Activated T-cell treated with anti-CD3 and anti-CD28 coated beads for 48 hours (primary cell): ENCODE data around the gene CNNM2.
"Not testable (repeated sequence)": the region's sequence is repeated elsewhere in the genome, so short reads cannot be mapped to it uniquely, and the experiment has no call there.

Source experiments
- DNase-seq: peaks from one replicate; pipeline ENCODE4 v3.0.0-alpha.2; 2020; ENCODE audit warnings: low read depth

The CNNM2 gene

DNA sequence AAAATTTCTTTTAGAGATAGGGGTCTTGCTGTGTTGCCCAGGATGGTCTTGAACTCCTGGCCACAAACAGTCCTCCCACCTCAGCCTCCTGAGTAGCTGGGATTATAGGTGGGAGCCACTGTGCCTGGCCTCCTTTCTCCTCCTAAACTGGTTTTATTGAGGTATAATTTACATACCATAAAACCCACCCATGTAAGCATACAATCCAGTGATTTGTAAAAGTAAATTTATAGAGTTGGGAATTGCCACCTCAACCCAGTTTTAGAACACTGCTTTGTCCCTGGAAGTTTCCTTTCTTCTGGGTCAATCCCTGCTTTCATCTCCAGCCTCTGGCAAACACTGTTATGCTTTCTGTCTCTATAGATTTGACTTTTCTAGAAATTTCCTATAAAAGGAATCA is 49.0 kb downstream of the CNNM2 start:
- DNase-seq = no peak

DNA sequence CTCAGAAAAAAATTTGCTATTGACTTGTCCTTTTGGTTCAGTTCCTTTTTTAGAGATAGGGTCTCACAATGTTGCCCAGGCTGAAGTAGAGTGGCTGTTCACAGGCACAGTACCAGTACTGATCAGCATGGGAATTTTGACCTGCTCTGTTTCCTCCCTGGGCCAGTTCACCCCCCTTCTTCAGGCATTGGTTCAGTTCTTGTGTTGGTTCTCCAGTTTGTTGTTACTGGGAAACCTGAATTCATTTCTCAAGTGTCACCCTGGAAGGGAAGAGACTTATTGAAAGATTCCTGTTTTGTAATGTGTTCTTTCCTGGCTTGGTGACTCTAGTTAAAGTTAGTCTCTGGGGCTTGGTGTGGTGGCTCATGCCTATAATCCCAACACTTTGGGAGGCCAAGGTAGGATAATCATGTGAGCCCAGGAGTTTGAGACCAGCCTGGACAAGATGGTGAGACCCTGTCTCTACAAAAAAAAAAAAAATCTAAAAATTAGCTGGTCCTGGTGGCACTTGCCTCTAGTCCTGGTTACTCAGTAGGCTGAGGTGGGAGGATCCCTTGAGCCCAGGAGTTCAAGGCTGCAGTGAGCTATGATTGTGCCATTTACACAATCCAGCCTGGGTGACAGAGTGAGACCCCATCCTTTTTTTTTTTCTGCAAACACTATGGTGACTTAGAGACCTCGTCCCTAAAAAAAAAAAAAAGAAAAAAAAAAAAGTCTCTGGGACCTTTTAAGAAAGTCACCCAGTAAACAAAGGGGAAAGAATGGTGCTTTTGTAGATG is 52.7 kb downstream of the CNNM2 start:
- DNase-seq = no peak

DNA sequence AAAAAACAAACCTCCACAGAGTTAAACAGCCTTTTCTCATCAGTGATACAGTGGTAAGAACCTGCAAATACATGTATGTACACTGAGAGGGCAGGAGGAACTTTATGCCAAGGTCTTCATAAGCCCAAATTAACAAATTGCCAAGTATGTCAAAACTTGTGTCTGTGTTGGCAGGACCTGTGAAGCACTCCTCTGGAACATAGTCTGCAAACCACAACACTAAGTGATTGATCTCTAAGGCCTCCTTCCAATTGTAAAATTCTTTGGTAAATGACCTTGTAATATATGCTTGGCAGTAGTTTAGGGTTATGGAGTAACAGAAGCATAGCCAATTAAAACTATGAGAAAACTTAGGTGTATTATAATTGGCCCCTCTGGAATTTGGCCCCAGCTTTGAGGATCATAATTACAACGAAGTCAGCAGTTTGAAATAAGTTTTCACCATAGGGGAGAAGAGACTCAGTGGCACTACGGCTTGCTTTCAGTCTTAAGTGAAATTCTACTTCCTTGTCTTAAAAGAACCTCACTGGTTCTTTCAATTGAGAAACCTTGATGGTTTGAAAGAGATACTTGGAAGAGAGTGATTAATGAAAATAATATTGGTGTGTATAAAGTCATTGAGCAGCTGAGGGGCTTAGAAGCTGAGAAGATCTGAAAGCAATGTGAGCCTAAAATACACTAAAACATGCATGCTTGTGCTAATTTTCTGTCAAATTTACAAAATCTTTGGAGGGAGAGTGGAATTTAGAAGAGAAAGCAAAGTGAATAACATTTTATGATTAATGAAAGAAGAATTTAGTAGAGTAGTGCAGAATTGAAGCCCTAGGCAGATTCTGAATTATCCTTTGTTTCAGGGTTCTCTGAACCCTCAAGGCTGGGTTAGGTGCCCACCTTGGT is 57.6 kb downstream of the CNNM2 start:
- no peak for DNase-seq

DNA sequence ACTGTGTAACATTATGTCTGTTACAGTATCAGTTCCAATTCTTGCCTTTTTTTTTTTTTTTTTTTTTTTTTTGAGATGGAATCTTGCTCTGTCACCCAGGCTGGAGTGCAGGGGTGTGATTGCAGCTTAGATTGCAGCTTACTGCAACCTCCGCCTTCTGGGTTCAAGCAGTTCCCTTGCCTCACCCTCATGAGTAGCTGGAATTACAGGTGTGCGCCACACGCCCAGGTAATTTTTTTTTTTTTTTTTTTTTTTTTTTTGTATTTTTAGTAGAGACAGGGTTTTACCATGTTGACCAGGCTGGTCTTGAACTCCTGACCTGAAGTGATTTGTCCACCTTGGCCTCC is 58.3 kb downstream of the CNNM2 start:
- DNase-seq = not testable (repeated sequence)

- DNase-seq = no peak
Measured at GRCh38 chr10:102982296-102982695, 64.2 kb downstream of the CNNM2 start.

- no peak for DNase-seq
Measured at GRCh38 chr10:102984086-102984485, 66.0 kb downstream of the CNNM2 start.

GRCh38 chr10:102985811-102986210 is 67.7 kb downstream of the CNNM2 start:
- DNase-seq = no peak

- no peak for DNase-seq
Measured at GRCh38 chr10:102988404-102989314, 70.6 kb downstream of the CNNM2 start.

DNA sequence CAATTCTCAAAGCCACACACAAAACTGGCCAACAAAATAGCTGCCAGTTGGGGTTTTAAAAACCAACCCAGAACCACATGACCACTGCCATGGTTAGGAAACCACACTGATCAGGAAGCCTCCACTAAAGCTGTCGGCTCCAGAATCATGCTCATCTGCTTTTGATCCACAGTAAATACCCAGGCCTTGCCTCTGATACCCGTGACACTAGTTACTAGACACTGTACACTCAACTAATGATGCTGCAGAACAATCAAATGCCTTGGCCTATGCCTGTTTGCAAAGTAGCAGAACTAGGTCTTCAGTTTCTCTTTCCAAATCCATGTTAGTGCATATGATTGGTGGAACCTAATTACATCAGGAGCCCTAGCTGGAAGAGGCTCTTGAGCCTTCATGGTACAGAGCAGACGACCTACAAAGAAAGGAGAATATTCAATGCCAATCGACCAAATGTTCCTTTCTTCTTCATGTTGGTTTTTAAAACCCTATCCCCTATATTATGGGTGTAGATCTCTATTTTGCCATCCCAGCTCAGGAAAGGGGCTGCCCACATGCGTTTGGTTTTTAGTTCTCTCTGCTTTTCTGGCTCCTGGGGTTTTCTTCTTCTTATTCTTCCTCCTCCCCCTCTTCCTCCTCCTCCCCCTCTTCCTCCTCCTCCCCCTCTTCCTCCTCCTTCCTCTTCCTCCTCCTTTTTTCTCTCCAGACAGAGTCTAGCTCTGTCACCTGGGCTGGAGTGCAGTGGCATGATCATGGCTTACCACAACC is 76.6 kb downstream of the CNNM2 start:
- DNase-seq = no peak

DNA sequence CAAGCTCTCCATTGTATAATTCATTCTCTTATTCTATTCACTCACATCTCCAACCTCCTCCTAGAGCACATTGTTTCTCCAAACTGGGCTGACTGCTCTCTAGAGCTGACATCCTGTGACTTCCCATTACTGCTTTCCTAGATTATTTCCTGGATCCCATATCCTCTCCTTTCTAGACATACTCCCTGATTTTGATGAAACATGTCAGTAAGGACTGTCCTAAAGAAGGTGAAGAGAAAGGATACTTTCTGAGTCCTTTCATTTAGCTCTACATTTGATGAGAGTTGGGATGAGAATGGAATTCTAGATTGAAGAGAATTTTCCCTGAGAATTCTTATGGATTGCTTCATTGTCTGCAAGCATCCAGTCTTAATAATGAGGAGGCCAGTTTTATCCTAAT is 78.8 kb downstream of the CNNM2 start:
- DNase-seq = no peak

GRCh38 chr10:102997998-102998397 is 79.9 kb downstream of the CNNM2 start:
- DNase-seq = no peak

- DNase-seq = no peak
Measured at GRCh38 chr10:102998399-102998907, 80.4 kb downstream of the CNNM2 start.

DNA sequence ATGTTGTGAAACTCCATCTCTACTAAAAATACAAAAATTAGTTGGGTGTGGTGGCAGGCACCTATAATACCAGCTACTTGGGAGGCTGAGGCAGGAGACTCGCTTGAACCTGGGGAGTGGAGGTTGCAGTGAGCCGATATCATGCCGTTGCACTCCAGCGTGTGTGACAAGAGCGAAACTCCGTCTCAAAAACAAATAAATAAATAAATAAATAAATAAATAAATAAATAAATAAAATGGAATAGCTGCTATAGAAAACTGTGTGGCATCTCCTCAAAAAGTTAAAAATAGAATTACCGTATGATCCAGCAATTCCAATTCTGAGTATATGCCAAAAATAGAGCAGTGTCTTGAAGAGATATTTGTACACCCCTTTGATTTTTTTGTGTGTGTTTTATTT is 82.0 kb downstream of the CNNM2 start:
- not testable (repeated sequence) for DNase-seq

GRCh38 chr10:103007017-103007416 is 88.9 kb downstream of the CNNM2 start:
- DNase-seq = no peak

DNA sequence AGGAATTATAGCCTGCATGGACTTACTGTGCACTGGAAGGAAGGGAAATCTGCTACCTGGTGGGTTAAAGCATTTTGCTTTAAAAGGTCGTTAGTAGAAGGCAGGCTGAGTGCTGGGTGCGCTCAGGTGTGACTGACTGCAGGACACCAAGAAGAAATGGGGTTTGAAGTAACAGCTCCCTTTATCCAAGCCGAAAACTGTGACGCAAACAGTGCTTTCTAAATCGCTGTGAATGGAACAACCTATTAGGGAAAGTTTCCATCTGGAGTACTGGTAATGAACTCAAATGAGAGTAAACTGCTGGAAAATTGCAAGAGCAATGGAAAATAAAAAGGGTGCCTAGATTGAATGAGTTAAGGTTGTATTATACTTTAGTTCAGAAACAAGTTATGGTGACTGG is 95.3 kb downstream of the CNNM2 start:
- DNase-seq = no peak

DNA sequence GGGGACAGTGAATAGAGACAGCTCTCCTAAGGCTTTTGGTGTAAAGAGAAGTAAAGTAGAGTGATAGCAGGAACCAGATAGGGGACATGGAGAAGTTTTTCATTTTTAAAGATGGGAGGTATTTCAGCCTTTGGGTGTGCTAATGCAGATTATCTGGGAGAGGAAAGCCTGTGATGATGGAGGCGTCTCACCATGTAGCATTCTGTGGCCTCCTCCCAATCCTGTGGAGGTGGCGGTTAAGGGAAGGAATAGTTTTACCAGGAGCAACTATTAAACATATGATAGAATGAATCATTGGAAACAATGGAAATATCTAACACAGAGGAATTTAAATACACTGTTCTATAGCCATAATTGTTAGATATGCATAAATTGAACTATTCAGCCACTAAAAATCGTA is 101.3 kb downstream of the CNNM2 start:
- DNase-seq = no peak

- no peak for DNase-seq
Measured at GRCh38 chr10:103021150-103021899, 103.2 kb downstream of the CNNM2 start.

DNA sequence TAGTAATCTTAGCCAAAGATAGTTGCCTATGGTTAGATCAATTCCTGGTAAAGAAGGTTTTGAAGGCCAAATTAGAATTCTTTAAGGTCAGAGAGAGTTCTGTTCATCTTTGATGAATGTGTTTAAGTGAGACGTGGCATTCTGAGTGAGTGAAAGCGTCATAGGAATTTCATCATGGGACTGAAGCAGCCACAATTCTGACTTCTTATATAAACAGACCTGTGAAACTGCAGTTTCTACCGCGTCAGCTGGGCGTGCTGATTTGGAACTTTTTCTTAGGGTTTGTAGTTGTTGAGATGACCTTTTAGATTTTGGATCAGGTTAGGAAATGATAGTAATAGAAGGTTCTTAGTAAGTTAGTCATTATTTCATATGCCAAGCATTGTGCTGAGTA is 103.8 kb downstream of the CNNM2 start:
- no peak for DNase-seq

DNA sequence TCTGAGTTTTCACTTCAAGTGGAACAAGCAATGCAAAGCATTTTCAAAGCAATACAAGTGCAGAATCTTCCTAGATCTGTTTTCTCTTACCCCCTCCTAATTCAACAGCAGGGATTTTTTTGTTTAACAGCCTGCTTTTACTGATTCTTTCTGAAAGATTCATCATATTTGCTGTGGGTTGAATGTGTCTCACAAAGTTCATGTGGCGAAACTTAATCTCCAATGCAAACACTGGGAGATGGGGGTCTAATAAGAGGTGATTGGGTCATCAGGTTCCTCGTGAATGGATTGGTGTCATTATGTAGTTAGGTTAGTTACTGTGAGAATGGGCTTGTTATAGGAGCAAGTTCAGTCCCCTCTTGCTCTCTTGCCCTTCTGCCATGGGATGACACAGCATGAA is 107.6 kb downstream of the CNNM2 start:
- DNase-seq = no peak

GRCh38 chr10:103038570-103038969 is 120.5 kb downstream of the CNNM2 start:
- DNase-seq = no peak

DNA sequence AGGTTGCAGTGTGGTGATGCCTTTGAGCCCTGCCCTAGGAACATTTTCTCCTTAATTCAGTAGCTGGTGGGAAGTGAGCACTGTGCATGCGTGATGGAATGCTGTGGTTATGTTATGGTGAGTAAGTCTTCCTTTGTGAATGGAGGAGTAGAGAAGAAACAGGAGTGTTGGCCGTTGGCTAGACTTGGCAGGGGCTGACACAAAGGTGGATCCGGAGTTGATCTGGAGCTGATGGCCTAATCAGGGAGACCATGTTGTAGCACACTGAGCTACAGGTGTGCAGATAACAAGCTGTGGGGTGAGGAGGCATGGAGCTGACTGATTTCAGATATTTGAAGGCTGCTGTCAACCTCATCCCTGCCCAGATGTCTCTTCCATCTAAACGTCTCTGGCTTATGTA is 122.3 kb downstream of the CNNM2 start:
- no peak for DNase-seq
